Ovary (tissue), 3 donors: ENCODE results near the gene ANKS1B.

Experiments used
- CTCF ChIP-seq, 3 donors: fragments of 450-650 bp in 2 of 3; fragments of 200-600 bp in 1 of 3; IDR thresholded peaks; one replicate each; pipeline versions ENCODE4 v1.5.1 to v1.8.0; 2016 to 2022; ENCODE audit warnings: antibody characterized with exemption in 3 of 3, mild to moderate bottlenecking in 1 of 3
- EP300 ChIP-seq: sonication (generic); formaldehyde crosslinking; IDR thresholded peaks from one replicate; pipeline ENCODE4 v1.6.1; 2017; ENCODE audit warnings: antibody characterized with exemption
- POLR2A ChIP-seq: fragments of 450-650 bp; IDR thresholded peaks from one replicate; pipeline ENCODE4 v1.6.1; 2017; ENCODE audit warnings: antibody characterized with exemption, mild to moderate bottlenecking, moderate library complexity
- donor health status: DM: no; HTN: no; CAD: no.

GRCh38 chr12:100026241-100026640 lies 41.5 kb upstream of the ANKS1B start:
- TF ChIP-seq CTCF (IDR thresholded peaks at IDR 0.05) (no peak), EP300 (no peak), POLR2A (no peak)
